HG03280 (cell line): ENCODE measurements around the gene LDB1.
A peak's percentile ranks its signal among the peaks of the same experiment; 100 is the strongest.

Source experiments
- ATAC-seq: cut with Tn5 transposase; IDR thresholded peaks from one replicate; pipeline ENCODE4 v1.9.1; 2021; ENCODE audit warnings: mild to moderate bottlenecking, moderate library complexity; ENCODE audit not compliant: unreplicated experiment

The LDB1 gene

DNA sequence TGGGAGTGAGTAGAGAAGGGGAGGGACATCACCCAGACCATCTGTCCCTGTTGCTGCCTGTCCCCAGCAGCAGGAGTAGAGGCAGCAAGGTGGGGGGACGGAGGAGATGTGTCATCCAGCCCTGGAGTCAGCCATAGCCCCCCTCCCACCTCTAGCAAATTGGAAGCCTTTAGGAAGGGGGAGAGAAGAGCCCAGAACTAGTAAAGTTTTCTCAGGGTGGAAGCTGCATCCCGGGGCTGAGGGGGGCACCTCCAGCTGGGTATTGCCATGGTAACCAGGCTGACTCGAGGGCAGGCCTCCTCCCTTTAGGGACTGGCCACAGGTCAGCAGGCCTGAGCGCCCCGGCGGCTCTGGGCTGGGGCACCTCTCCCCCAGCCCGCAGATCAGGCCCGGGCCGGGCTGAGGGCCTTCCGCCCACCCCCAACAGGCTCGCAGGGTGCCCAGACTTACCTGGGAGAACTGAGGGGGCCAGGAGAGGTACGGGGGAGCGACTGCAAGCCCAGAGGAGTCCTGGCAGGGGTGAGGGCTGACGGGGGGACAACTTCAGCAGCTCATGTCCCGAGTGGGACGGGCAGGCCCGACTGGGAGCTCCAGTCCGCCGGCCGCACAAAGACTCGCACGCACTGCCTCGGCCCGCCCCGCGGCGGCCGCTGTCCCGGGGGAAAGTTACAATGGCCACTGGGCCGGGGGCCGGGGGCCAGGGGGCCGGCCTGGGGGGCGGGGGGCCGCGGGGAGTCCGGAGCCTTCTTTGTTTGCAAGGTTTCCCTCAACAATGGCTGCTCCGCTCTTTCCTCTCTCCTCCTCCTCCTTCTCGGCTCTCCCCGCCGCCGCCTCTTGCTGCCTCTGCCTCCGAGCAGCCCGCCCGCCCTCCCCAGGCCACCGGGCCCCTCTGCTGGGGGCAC is 6.0 kb downstream of the LDB1 start:
- peak; percentile 17 for ATAC-seq

- ATAC-seq = no peak
Measured at GRCh38 chr10:102113261-102113955, 6.8 kb downstream of the LDB1 start.

GRCh38 chr10:102112210-102112817 is 7.9 kb downstream of the LDB1 start:
- no peak for ATAC-seq

GRCh38 chr10:102111276-102111675 is 8.9 kb downstream of the LDB1 start:
- no peak for ATAC-seq

DNA sequence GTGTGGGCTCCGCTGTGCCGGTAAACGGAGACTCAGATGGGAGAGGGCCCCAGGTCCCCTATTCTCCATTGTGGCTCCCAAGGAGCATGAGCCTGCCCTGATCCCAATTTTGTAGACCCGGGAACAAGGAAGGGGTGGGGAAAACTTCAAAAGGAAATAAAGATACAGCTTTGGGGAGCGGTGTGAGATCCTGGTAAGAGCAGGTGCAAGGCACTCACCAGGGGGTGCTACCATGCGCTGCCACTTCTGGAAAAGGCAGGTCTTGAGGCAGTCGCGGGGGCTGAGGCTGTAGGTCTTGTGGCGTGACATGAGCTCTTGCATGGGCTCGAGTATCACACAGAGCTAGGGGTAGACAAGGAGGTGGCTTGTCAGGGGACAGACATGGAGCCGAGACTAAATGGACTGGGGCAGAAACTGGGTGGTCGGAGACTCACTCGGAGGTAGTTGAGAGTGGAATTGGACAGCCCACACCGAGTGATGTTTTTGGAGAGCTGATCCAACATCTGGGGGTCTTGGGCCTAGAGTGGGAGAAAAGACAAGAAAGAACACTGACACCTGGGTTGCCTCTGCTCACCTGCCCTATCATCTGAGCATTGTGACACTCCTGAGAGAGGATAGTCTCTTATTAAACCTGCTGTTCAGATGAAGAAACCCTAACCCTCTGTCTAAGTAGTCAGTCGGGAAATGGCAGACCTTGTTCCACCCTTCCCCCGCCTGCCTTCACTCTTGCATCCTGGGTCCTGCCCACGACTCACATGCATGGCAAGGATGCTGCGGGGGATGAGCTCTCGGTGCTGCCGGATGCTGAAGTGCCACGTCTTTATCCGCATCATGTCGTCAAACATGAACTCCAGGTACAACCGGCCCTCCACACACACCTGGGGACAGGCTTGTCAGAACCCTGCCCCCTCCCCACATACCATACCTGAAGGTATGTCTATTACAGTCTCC is 10.7 kb downstream of the LDB1 start:
- ATAC-seq = no peak

- ATAC-seq = no peak
Measured at GRCh38 chr10:102106998-102107397, 13.2 kb downstream of the LDB1 start.

DNA sequence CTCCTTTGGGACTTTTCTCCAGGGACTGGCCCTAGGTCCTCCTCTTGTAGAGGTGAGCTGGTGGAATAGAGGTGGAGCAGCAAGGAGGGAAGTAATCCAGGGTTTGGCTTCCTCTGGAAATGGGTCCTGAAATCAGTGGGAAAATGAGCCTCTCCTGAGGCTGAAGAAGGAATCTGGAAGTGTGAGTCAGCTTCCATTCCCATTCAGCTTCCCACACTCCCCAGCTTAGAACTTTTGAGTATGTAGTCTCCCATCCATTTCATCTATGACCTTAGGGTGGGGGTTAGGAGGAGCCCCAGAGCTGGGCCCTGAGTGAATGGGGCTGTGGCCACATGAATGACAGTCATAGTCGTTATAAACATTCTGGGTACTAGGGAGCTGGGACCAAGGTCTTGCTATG is 17.7 kb downstream of the LDB1 start:
- ATAC-seq = no peak

- no peak for ATAC-seq
Measured at GRCh38 chr10:102101152-102101551, 19.0 kb downstream of the LDB1 start.

- ATAC-seq = no peak
Measured at GRCh38 chr10:102096449-102096848, 23.7 kb downstream of the LDB1 start.

- no peak for ATAC-seq
Measured at GRCh38 chr10:102090772-102091171, 29.4 kb downstream of the LDB1 start.

DNA sequence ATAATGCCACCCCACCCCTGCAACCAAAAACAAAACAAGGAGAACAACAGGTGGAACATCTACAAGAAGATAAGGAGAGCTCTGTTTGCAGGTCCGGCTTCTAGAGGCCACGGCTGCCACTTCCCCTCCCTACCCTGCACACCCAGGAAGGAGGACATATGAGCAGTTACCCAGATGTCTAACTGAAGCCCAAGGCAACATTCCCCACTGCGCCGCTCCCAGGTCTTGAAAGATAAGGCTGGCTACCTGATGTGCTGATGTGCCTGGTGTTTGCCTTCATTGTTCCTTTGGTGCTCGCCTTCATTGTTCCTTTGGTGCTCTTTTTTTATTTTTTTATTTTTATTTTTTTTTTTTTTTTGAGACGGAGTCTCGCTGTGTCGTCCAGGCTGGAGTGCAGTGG is 34.0 kb downstream of the LDB1 start:
- no peak for ATAC-seq

DNA sequence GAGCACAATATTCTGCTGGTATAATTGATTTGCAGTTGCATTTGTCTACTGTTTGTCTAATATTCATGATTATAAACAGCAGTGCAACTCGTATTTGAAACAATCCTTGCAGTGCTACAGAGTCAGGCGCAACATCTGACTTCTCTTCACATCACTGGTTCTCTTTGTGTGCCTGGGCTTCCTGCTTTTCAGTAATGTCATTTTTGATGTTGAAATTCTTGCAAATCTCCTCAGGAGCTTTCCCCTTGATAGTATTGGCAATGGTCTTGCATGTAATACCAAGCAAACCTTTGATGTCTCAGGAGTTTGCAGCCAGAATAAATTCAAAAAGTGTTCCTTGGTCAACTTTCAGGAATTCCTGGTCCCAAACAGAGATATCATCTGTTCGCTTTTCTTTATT is 34.8 kb downstream of the LDB1 start:
- ATAC-seq = no peak

- ATAC-seq = no peak
Measured at GRCh38 chr10:102083541-102083940, 36.6 kb downstream of the LDB1 start.

GRCh38 chr10:102072673-102073527 is 47.3 kb downstream of the LDB1 start:
- ATAC-seq = no peak

GRCh38 chr10:102069071-102069470 is 51.1 kb downstream of the LDB1 start:
- ATAC-seq = no peak

GRCh38 chr10:102068216-102068615 is 52.0 kb downstream of the LDB1 start:
- no peak for ATAC-seq

GRCh38 chr10:102067091-102067916 is 52.9 kb downstream of the LDB1 start:
- ATAC-seq = no peak

DNA sequence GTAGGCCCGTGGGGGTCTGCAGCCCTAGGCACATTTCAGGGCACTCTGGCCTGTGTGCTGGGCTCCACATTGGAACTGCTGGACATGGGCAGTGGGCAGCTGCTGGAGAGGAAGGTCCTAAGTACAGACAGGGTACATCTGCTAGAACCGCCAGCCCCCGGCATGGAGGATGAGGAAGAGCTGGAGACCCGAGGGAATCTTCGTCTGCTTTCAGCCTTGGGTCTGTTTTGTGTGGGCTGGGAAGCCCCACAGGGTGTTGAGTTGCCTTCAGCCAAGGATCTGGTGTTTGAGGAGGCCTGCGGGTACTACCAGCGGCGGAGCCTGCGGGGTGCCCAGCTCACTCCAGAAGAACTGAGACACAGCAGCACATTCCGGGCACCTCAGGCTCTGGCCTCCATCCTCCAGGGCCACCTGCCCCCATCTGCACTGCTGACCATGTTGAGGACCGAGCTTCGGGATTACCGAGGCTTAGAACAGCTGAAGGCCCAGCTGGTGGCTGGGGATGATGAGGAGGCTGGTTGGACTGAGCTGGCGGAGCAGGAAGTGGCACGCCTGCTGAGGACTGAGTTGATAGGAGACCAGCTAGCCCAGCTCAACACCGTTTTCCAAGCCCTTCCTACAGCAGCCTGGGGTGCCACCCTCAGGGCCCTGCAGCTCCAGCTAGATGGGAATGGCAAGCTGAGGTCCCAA is 53.6 kb downstream of the LDB1 start:
- no peak for ATAC-seq
